ENCODE results near the gene IMMT. TPM values are rescaled to one million over a fixed set of nuclear protein-coding genes. Genes with fewer than 3 reads are reported as not detected.

The IMMT gene
- total and polyA plus RNA-seq, 9 of the 15 experiments (the other 6 are each of a cell fraction or from before 2014, with no cell fraction given), result 119 to 294 (median 140) TPM

GRCh38 chr2:86147793-86148192, 47.5 kb downstream of the IMMT start:
- intact Hi-C loops (cut with micrococcal nuclease), result no loop called here
- ATAC-seq (no peak), FAIRE-seq (no peak), DNase-seq (ENCODE audit: extremely low read depth in 1 of 4, low spot score in 3 of 4) (no peak)
- TF ChIP-seq CREB5 (CRISPR knock-in tag; IDR thresholded peaks at IDR 0.05), result no peak
- no peak for TF ChIP-seq BHLHE40 (IDR thresholded peaks at IDR 0.05; ENCODE audit: low read length)
- no peak for TF ChIP-seq SP1 (CRISPR knock-in tag; IDR thresholded peaks at IDR 0.05)
- no peak for TF ChIP-seq NUFIP1 (IDR thresholded peaks at IDR 0.05; ENCODE audit: partially characterized antibody)
- TF ChIP-seq HDAC1 (IDR thresholded peaks at IDR 0.05), result no peak
- TF ChIP-seq ZFPM2 (CRISPR knock-in tag; IDR thresholded peaks at IDR 0.05), result no peak
- TF ChIP-seq BCL6 (CRISPR knock-in tag; IDR thresholded peaks at IDR 0.05), result no peak
- no peak for TF ChIP-seq EWSR1 (IDR thresholded peaks at IDR 0.05; ENCODE audit: borderline replicate concordance, low read depth, partially characterized antibody)
- TF ChIP-seq XRCC4 (IDR thresholded peaks at IDR 0.05; ENCODE audit: extremely low read depth, insufficient read depth, insufficient read length), result no peak
- TF ChIP-seq GTF2B (IDR thresholded peaks at IDR 0.05; ENCODE audit: extremely low read depth, insufficient read length), result no peak
- CTCF ChIA-PET (ENCODE audit: low intra/inter-chr PET ratio), result no interaction called here
- POLR2A ChIA-PET, result interaction anchor here (2.9 kb wide), 1 partner anchor 11 kb away, joined by 9 read pairs; no protein-coding TSS in a partner anchor
- WGBS (ENCODE audit: insufficient coverage, low coverage, missing lambda C conversion rate), result 88% methylated on average over 2 of the region's 2 CpGs
- Histone ChIP-seq H3K9ac (ENCODE audit: insufficient read depth in 1 of 2, low read depth in 2 of 2, low read length in 2 of 2) (no peak overlapping the region), H3K4me2 (ENCODE audit: insufficient read depth, low read length) (no peak overlapping the region), H4K20me1 (replicated peaks; ENCODE audit: control insufficient read depth, insufficient read depth, low read length) (no peaks in the 10 kb centered on the region), H3K4me3 (no peak overlapping the region), H3K79me2 (ENCODE audit: control insufficient read depth, insufficient read depth, low read length) (no peaks in the 10 kb centered on the region), H3K36me3 (ENCODE audit: control insufficient read depth, insufficient read depth, low read length) (peaks cover 90% of the 10 kb centered on the region), H2AFZ (ENCODE audit: low read depth, low read length) (no peak overlapping the region), H3K9me1 (ENCODE audit: control insufficient read depth, insufficient read depth, low read length) (no peaks in the 10 kb centered on the region), H3K27ac (ENCODE audit: extremely low read depth, low read depth, low read length) (no peak overlapping the region), H3K9me3 (replicated peaks; ENCODE audit: control insufficient read depth, insufficient read depth, low read depth, low read length) (no peaks in the 10 kb centered on the region), H3K4me1 (replicated peaks in 1 of 2; ENCODE audit: control insufficient read depth in 2 of 2, insufficient read depth in 2 of 2, low read length in 2 of 2) (no peaks in the 10 kb centered on the region), H3K27me3 (ENCODE audit: control insufficient read depth in 2 of 2, insufficient read depth in 2 of 2, low read length in 2 of 2) (no peaks in the 10 kb centered on the region)
- BruUV-seq (replicated peaks), result no TSS peak
- in situ Hi-C loops (cut with MboI), result no loop called here

Data from K562 (cell line).